ENCODE results near the gene COL18A1.

The COL18A1 gene

GRCh38 chr21:45519182-45519581 lies 114.2 kb downstream of the COL18A1 start:
- no peak for ATAC-seq
- TF ChIP-seq TCF4 (CRISPR knock-in tag; IDR thresholded peaks at IDR 0.05; ENCODE audit: borderline replicate concordance): no peak
- no peak for TF ChIP-seq ZNF70 (CRISPR knock-in tag; IDR thresholded peaks at IDR 0.05)

- TF ChIP-seq BACH2 (CRISPR knock-in tag; IDR thresholded peaks at IDR 0.05; ENCODE audit: borderline replicate concordance) (no peak), ZNF70 (CRISPR knock-in tag; IDR thresholded peaks at IDR 0.05) (no peak), ZFP30 (CRISPR knock-in tag; IDR thresholded peaks at IDR 0.05) (no peak), ISL1 (CRISPR knock-in tag; IDR thresholded peaks at IDR 0.05) (no peak), ZFP3 (CRISPR knock-in tag; IDR thresholded peaks at IDR 0.05) (no peak), ZNF8 (CRISPR knock-in tag; IDR thresholded peaks at IDR 0.05) (no peak), CSDC2 (CRISPR knock-in tag; IDR thresholded peaks at IDR 0.05) (no peak), ZC3H10 (CRISPR knock-in tag; IDR thresholded peaks at IDR 0.05) (no peak), RARB (CRISPR knock-in tag; IDR thresholded peaks at IDR 0.05) (no peak), GLIS3 (CRISPR knock-in tag; IDR thresholded peaks at IDR 0.05) (no peak), ARNTL (CRISPR knock-in tag; IDR thresholded peaks at IDR 0.05; ENCODE audit: borderline replicate concordance, low read depth) (no peak)
- TF ChIP-seq, protein P1, sequence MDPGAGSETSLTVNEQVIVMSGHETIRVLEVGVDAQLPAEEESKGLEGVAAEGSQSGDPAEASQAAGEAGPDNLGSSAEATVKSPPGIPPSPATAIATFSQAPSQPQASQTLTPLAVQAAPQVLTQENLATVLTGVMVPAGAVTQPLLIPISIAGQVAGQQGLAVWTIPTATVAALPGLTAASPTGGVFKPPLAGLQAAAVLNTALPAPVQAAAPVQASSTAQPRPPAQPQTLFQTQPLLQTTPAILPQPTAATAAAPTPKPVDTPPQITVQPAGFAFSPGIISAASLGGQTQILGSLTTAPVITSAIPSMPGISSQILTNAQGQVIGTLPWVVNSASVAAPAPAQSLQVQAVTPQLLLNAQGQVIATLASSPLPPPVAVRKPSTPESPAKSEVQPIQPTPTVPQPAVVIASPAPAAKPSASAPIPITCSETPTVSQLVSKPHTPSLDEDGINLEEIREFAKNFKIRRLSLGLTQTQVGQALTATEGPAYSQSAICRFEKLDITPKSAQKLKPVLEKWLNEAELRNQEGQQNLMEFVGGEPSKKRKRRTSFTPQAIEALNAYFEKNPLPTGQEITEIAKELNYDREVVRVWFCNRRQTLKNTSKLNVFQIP (CRISPR knock-in tag; IDR thresholded peaks at IDR 0.05; ENCODE audit: borderline replicate concordance, low read depth): no peak
- no peak for ATAC-seq
These were observed 116.3 kb downstream of the COL18A1 start for GRCh38 chr21:45521241-45521640.

- ATAC-seq: no peak
- TF ChIP-seq ARNTL (CRISPR knock-in tag; IDR thresholded peaks at IDR 0.05; ENCODE audit: borderline replicate concordance, low read depth): no peak
- no peak for TF ChIP-seq CSRNP3 (CRISPR knock-in tag; IDR thresholded peaks at IDR 0.05)
- TF ChIP-seq SNAI2 (CRISPR knock-in tag; IDR thresholded peaks at IDR 0.05): no peak
- no peak for TF ChIP-seq ESRRG (CRISPR knock-in tag; IDR thresholded peaks at IDR 0.05)
- no peak for TF ChIP-seq ZNF565 (CRISPR knock-in tag; conservative IDR thresholded peaks at IDR 0.05; ENCODE audit: low read depth)
- TF ChIP-seq PPARA (CRISPR knock-in tag; IDR thresholded peaks at IDR 0.05; ENCODE audit: borderline replicate concordance): no peak
- no peak for TF ChIP-seq TCF4 (CRISPR knock-in tag; IDR thresholded peaks at IDR 0.05; ENCODE audit: borderline replicate concordance)
- no peak for TF ChIP-seq CSDC2 (CRISPR knock-in tag; IDR thresholded peaks at IDR 0.05)
- TF ChIP-seq GLIS3 (CRISPR knock-in tag; IDR thresholded peaks at IDR 0.05): no peak
- TF ChIP-seq BACH2 (CRISPR knock-in tag; IDR thresholded peaks at IDR 0.05; ENCODE audit: borderline replicate concordance): no peak
- no peak for TF ChIP-seq ZFP3 (CRISPR knock-in tag; IDR thresholded peaks at IDR 0.05)
- no peak for TF ChIP-seq RARB (CRISPR knock-in tag; IDR thresholded peaks at IDR 0.05)
These were observed 117.4 kb downstream of the COL18A1 start for GRCh38 chr21:45522381-45522780.

GRCh38 chr21:45522986-45523385 lies 118.0 kb downstream of the COL18A1 start:
- TF ChIP-seq PPARA (CRISPR knock-in tag; IDR thresholded peaks at IDR 0.05; ENCODE audit: borderline replicate concordance) (no peak), ZNF8 (CRISPR knock-in tag; IDR thresholded peaks at IDR 0.05) (no peak), SNAI2 (CRISPR knock-in tag; IDR thresholded peaks at IDR 0.05) (no peak), ISL1 (CRISPR knock-in tag; IDR thresholded peaks at IDR 0.05) (no peak), CSDC2 (CRISPR knock-in tag; IDR thresholded peaks at IDR 0.05) (no peak), CSRNP3 (CRISPR knock-in tag; IDR thresholded peaks at IDR 0.05) (no peak), ZFP30 (CRISPR knock-in tag; IDR thresholded peaks at IDR 0.05) (no peak), ZNF565 (CRISPR knock-in tag; conservative IDR thresholded peaks at IDR 0.05; ENCODE audit: low read depth) (no peak), ESRRG (CRISPR knock-in tag; IDR thresholded peaks at IDR 0.05) (no peak), ZFP3 (CRISPR knock-in tag; IDR thresholded peaks at IDR 0.05) (no peak), BACH2 (CRISPR knock-in tag; IDR thresholded peaks at IDR 0.05; ENCODE audit: borderline replicate concordance) (no peak)
- no peak for ATAC-seq

GRCh38 chr21:45523411-45524101 lies 118.6 kb downstream of the COL18A1 start:
- 0 out of 3 replicates have a peak, but pooled peaks have one; percentile 23 for ATAC-seq
- no peak for TF ChIP-seq ZC3H10 (CRISPR knock-in tag; IDR thresholded peaks at IDR 0.05)
- TF ChIP-seq, protein P1 (CRISPR knock-in tag; IDR thresholded peaks at IDR 0.05; ENCODE audit: borderline replicate concordance, low read depth): no peak
- TF ChIP-seq SNAI2 (CRISPR knock-in tag; IDR thresholded peaks at IDR 0.05): no peak
- no peak for TF ChIP-seq CSDC2 (CRISPR knock-in tag; IDR thresholded peaks at IDR 0.05)
- TF ChIP-seq GLIS3 (CRISPR knock-in tag; IDR thresholded peaks at IDR 0.05): no peak
- TF ChIP-seq TSHZ2 (CRISPR knock-in tag; IDR thresholded peaks at IDR 0.05): no peak
- no peak for TF ChIP-seq ESRRG (CRISPR knock-in tag; IDR thresholded peaks at IDR 0.05)
- TF ChIP-seq TOX (CRISPR knock-in tag; IDR thresholded peaks at IDR 0.05; ENCODE audit: borderline replicate concordance): no peak
- TF ChIP-seq ISL1 (CRISPR knock-in tag; IDR thresholded peaks at IDR 0.05): no peak
- no peak for TF ChIP-seq ARNTL (CRISPR knock-in tag; IDR thresholded peaks at IDR 0.05; ENCODE audit: borderline replicate concordance, low read depth)
- no peak for TF ChIP-seq PPARA (CRISPR knock-in tag; IDR thresholded peaks at IDR 0.05; ENCODE audit: borderline replicate concordance)
- no peak for TF ChIP-seq ZFP3 (CRISPR knock-in tag; IDR thresholded peaks at IDR 0.05)
- no peak for TF ChIP-seq RARB (CRISPR knock-in tag; IDR thresholded peaks at IDR 0.05)
- TF ChIP-seq ZNF8 (CRISPR knock-in tag; IDR thresholded peaks at IDR 0.05): no peak
- TF ChIP-seq TCF4 (CRISPR knock-in tag; IDR thresholded peaks at IDR 0.05; ENCODE audit: borderline replicate concordance): no peak
